AG09319 (cell line): ENCODE results near the gene CCDC68.

Experiments used
- DNase-seq: peaks from one replicate; pipeline ENCODE4 v3.0.0-alpha.2; 2010; ENCODE audit warnings: low read depth; ENCODE audit errors: extremely low read depth
- CTCF ChIP-seq: IDR thresholded peaks from 2 replicates; pipeline ENCODE4 v1.5.1; 2011; ENCODE audit warnings: low read depth, mild to moderate bottlenecking, inconsistent platforms, low read length, moderate library complexity

CCDC68 gene

GRCh38 chr18:54906331-54907185 is 52.7 kb downstream of the CCDC68 start:
- TF ChIP-seq CTCF: no peak
- no peak for DNase-seq

DNA sequence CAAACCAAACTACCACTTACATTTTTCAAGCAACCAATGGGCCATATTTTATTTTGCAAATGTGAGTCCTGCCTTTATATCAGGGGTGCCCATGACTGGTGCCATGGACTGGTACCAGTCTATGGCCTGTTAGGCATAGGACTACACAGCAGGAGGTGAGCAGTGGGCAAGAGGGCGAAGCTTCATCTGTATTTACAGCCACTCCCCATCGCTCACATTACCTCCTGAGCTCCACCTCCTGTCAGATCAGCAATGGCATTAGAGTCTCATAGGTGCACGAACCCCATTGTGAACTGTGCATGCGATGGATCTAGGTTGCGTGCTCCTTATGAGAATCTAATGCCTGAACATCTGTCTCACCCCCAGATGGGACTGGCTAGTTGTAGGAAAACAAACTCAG is 53.6 kb downstream of the CCDC68 start:
- no peak for DNase-seq
- no peak for TF ChIP-seq CTCF

GRCh38 chr18:54904581-54904980 is 54.7 kb downstream of the CCDC68 start:
- no peak for DNase-seq

GRCh38 chr18:54900290-54900689 is 59.0 kb downstream of the CCDC68 start:
- DNase-seq: no peak
- TF ChIP-seq CTCF: no peak

More at GRCh38 chr18:54904581-54904980, 54.7 kb downstream of the CCDC68 start:
- TF ChIP-seq CTCF: no peak

- no peak for DNase-seq
- TF ChIP-seq CTCF: no peak
Observed at GRCh38 chr18:54899500-54899899, 59.8 kb downstream of the CCDC68 start.

GRCh38 chr18:54888933-54889332 is 70.3 kb downstream of the CCDC68 start:
- DNase-seq: no peak
- no peak for TF ChIP-seq CTCF

DNA sequence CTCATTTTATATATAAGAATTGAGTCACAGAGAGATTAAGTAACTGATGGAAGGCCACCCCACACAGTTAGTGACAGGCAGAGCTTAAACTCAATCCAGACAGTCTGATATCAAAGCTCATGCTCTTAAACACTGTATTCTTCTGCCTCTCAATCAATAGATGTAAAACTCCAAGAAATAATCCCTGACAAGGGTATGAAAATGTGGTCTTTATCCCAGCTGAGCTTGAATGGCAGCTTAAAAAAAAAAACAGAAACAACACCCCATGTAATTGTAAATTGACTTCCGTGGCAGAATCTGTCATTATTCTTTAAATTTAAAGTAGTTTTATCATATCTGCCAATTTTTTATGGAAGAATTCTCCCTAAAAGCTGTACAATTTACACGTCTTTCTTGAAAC is 70.9 kb downstream of the CCDC68 start:
- no peak for TF ChIP-seq CTCF

More for the DNA sequence above, 70.9 kb downstream of the CCDC68 start:
- DNase-seq: no peak
